ENCODE data around the gene ACBD4.

The ACBD4 gene

GRCh38 chr17:45086865-45087503, 48.5 kb upstream of the ACBD4 start:
- Histone ChIP-seq H3K4me3 (ENCODE audit: low read depth, low read length) (no peak overlapping the region), H3K27ac (ENCODE audit: extremely low read depth, low read depth, low read length) (no peak overlapping the region), H3K36me3 (ENCODE audit: control insufficient read depth in 2 of 2, insufficient read depth in 1 of 2, low read length in 2 of 2) (peaks cover 85 to 88% of the 10 kb centered on the region in 2 experiments), H3K9me3 (ENCODE audit: control insufficient read depth, insufficient read depth, low read depth, low read length) (no peaks in the 10 kb centered on the region), H3K4me1 (ENCODE audit: control insufficient read depth, insufficient read depth, low read length) (no peaks in the 10 kb centered on the region)
- ChIA-PET CTCF (interaction anchor here (0.6 to 6.9 kb wide), 5 partner anchors 8 to 1457 kb away, joined by 4 to 71 read pairs (median 6); partner anchors contain the start of gene ACBD4), POLR2A (no interaction called here)
- no peak for TF ChIP-seq ZNF645 (tag by site-specific recombination; IDR thresholded peaks at IDR 0.05)
- no peak for TF ChIP-seq ZNF133 (tag by site-specific recombination; IDR thresholded peaks at IDR 0.05)
- TF ChIP-seq ZEB2 (tag by site-specific recombination; IDR thresholded peaks at IDR 0.05), result no peak
- no peak for TF ChIP-seq ZNF701 (tag by site-specific recombination; IDR thresholded peaks at IDR 0.05)
- no peak for TF ChIP-seq ZNF16 (tag by site-specific recombination; IDR thresholded peaks at IDR 0.05; ENCODE audit: low read depth)
- no peak for TF ChIP-seq ZNF404 (tag by site-specific recombination; IDR thresholded peaks at IDR 0.05)
- TF ChIP-seq ZNF660 (tag by site-specific recombination; IDR thresholded peaks at IDR 0.05), result no peak
- TF ChIP-seq TSHZ1 (tag by site-specific recombination; IDR thresholded peaks at IDR 0.05; ENCODE audit: borderline replicate concordance), result no peak
- TF ChIP-seq ZXDB (tag by site-specific recombination; IDR thresholded peaks at IDR 0.05), result no peak
- no peak for TF ChIP-seq ZNF266 (tag by site-specific recombination; IDR thresholded peaks at IDR 0.05; ENCODE audit: low read depth)

- no peak overlapping the region for H3K4me3 ChIP-seq (ENCODE audit: low read depth, low read length)
- TF ChIP-seq ZBTB11 (tag by site-specific recombination; conservative IDR thresholded peaks at IDR 0.05; ENCODE audit: low read depth) (no peak), ZNF600 (tag by site-specific recombination; IDR thresholded peaks at IDR 0.05) (peak; percentile 55; the same call in 1 of the 2 replicates)
- no peak overlapping the region for H3K27ac ChIP-seq (ENCODE audit: extremely low read depth, low read depth, low read length)
- H3K4me1 ChIP-seq (ENCODE audit: control insufficient read depth, insufficient read depth, low read length), result no peaks in the 10 kb centered on the region
- CTCF ChIA-PET, result interaction anchor here (0.6 to 6.9 kb wide), 5 partner anchors 9 to 1458 kb away, joined by 4 to 71 read pairs (median 5); partner anchors contain the start of gene ACBD4
- no peaks in the 10 kb centered on the region for H3K9me3 ChIP-seq (ENCODE audit: control insufficient read depth, insufficient read depth, low read depth, low read length)
- peaks cover 84 to 88% of the 10 kb centered on the region in 2 experiments for H3K36me3 ChIP-seq (ENCODE audit: control insufficient read depth in 2 of 2, insufficient read depth in 1 of 2, low read length in 2 of 2)
- POLR2A ChIA-PET, result no interaction called here
Observed at GRCh38 chr17:45087504-45087975, 47.9 kb upstream of the ACBD4 start.

GRCh38 chr17:45087978-45088377, 47.5 kb upstream of the ACBD4 start:
- ChIA-PET POLR2A (no interaction called here), CTCF (interaction anchor here (1.0 to 6.9 kb wide), 3 partner anchors 9 to 47 kb away, joined by 5 to 71 read pairs (median 6); partner anchors contain the start of gene ACBD4)
- Histone ChIP-seq H3K4me1 (ENCODE audit: control insufficient read depth, insufficient read depth, low read length) (no peaks in the 10 kb centered on the region), H3K27ac (ENCODE audit: extremely low read depth, low read depth, low read length) (no peak overlapping the region), H3K36me3 (ENCODE audit: control insufficient read depth in 2 of 2, insufficient read depth in 1 of 2, low read length in 2 of 2) (peaks cover 81 to 91% of the 10 kb centered on the region in 2 experiments), H3K9me3 (ENCODE audit: control insufficient read depth, insufficient read depth, low read depth, low read length) (no peaks in the 10 kb centered on the region), H3K4me3 (ENCODE audit: low read depth, low read length) (no peak overlapping the region)
- TF ChIP-seq ZNF704 (tag by site-specific recombination; IDR thresholded peaks at IDR 0.05) (no peak), GLIS2 (tag by site-specific recombination; IDR thresholded peaks at IDR 0.05) (no peak), REPIN1 (tag by site-specific recombination; IDR thresholded peaks at IDR 0.05; ENCODE audit: low read depth) (no peak), ZNF391 (tag by site-specific recombination; IDR thresholded peaks at IDR 0.05; ENCODE audit: borderline replicate concordance, low read depth) (no peak)

Measured in HEK293 (cell line).